ENCODE results near the gene SLMAP.

The SLMAP gene

DNA sequence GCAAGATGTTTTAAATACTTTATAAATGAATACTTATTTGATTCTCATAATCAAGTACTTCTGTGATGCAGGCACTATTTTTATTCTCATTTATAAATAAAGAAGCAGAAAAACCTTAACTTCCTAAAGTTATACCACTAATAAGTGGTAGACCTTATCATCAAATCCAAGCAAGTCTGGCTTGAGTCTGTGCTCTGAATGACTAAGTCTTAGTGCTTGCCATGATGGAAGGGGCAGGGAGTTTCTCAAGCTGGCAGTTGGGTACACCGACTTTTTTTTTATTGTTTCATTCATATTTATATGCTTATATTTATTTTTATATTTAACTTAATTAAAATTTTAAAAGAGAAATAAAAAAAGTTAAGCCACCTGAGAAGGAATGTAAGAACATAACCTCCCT is 23.6 kb downstream of the SLMAP start:
- TF ChIP-seq, protein P1, sequence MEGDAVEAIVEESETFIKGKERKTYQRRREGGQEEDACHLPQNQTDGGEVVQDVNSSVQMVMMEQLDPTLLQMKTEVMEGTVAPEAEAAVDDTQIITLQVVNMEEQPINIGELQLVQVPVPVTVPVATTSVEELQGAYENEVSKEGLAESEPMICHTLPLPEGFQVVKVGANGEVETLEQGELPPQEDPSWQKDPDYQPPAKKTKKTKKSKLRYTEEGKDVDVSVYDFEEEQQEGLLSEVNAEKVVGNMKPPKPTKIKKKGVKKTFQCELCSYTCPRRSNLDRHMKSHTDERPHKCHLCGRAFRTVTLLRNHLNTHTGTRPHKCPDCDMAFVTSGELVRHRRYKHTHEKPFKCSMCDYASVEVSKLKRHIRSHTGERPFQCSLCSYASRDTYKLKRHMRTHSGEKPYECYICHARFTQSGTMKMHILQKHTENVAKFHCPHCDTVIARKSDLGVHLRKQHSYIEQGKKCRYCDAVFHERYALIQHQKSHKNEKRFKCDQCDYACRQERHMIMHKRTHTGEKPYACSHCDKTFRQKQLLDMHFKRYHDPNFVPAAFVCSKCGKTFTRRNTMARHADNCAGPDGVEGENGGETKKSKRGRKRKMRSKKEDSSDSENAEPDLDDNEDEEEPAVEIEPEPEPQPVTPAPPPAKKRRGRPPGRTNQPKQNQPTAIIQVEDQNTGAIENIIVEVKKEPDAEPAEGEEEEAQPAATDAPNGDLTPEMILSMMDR (IDR thresholded peaks at IDR 0.05; ENCODE audit: low read length, missing control alignments): no peak
- H3K4me3 ChIP-seq (replicated peaks; ENCODE audit: low read depth, low read length): no peak overlapping the region
- DNase-seq (ENCODE audit: low read depth): no peak

DNA sequence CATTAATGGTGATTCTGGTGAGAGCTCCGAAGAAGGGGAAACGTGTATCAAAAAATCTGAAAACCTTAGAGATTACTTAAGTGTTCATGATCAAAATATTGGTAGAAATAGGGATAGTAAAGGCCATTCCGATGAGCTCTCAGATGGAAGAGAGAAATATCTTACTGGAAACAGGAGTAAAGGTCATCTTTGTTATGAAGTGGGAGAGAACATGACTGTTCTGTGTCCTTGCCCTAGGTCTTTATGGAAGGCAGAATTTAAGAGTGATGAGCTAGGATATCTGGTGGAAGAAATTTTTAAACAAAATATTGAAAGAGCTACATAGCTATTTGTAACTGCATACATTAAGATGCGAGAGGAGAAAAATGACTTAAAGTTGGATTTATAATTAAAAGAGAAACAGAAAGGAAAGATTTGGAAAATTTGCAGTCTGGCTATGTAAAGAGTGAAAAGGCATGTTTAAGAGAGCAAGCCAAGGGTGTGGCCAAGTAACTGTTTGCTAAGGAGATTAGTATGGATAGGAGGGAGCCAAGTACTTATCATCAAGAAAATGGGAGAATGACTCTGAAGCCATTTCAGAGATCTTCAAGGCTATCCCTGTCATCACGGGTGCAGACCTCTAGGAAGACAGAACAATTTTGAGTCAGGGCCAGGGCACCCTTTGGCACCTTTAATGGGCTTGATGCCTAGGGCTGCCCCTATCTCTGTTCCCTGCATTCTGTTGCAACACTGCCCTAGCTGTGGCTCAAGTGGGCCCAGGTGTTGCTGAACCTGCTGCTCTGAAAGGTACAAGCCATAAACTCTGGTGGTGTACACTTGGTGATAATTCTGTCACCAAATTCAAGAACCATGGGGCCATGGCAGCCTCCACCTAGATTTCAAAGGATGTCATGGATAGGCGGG is 27.3 kb downstream of the SLMAP start:
- no peak overlapping the region for H3K4me3 ChIP-seq (replicated peaks; ENCODE audit: low read depth, low read length)
- DNase-seq (ENCODE audit: low read depth): no peak

DNA sequence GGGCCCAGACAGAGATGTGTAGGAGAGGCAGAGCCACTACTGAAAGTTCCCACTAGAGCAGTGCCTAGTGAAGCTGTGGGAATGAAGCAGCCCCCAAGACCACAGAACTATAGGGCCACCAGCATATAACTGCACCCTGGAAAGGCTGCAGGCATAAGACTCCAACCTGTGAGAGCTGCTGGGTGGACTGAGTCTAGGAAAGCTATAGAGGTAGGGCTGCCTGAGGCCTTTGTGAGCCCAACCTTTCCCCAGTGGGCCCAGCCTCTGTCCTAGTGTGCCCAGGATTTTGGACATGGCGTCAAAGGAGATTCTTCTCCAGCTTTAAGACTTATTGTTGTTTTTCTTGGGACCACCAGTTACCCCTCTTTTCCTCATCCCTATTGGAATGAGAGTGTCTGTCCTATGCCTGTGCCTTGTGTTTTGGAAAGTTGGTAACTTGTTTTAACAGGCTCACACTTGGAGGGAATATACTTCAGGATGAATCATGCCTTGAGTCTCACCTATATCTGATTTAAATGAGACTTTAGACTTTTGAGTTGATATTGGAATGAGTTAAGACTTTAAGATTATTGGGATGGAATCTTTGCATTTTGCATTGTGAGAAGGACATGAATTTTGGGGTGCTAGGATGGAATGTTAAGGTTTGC is 28.1 kb downstream of the SLMAP start:
- H3K4me3 ChIP-seq (replicated peaks; ENCODE audit: low read depth, low read length): no peak overlapping the region
- no peak for DNase-seq (ENCODE audit: low read depth)
- TF ChIP-seq, protein P1 (IDR thresholded peaks at IDR 0.05; ENCODE audit: low read length, missing control alignments): no peak

More for the DNA sequence above, 27.3 kb downstream of the SLMAP start:
- TF ChIP-seq, protein P1 (IDR thresholded peaks at IDR 0.05; ENCODE audit: low read length, missing control alignments): no peak

DNA sequence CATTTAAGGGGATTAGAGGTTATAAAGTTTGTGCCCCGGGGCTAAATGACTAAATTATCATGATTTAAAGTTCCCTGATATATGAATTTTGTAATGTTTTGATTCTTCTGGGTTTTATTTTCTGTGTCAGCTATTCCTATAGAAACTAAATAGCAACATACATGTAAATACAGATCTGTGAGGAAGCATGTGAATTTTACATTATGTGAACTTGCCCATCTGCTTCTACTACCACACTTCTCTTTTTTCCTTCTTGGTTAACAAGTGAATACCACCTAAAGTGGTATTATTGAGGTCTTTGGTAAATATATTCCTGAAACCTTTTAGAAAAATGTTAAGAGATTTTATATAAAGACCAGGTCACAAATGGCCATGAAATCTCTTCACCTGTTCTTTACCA is 29.3 kb downstream of the SLMAP start:
- no peak for DNase-seq (ENCODE audit: low read depth)
- H3K4me3 ChIP-seq (replicated peaks; ENCODE audit: low read depth, low read length): no peak overlapping the region
- TF ChIP-seq, protein P1 (IDR thresholded peaks at IDR 0.05; ENCODE audit: low read length, missing control alignments): no peak

DNA sequence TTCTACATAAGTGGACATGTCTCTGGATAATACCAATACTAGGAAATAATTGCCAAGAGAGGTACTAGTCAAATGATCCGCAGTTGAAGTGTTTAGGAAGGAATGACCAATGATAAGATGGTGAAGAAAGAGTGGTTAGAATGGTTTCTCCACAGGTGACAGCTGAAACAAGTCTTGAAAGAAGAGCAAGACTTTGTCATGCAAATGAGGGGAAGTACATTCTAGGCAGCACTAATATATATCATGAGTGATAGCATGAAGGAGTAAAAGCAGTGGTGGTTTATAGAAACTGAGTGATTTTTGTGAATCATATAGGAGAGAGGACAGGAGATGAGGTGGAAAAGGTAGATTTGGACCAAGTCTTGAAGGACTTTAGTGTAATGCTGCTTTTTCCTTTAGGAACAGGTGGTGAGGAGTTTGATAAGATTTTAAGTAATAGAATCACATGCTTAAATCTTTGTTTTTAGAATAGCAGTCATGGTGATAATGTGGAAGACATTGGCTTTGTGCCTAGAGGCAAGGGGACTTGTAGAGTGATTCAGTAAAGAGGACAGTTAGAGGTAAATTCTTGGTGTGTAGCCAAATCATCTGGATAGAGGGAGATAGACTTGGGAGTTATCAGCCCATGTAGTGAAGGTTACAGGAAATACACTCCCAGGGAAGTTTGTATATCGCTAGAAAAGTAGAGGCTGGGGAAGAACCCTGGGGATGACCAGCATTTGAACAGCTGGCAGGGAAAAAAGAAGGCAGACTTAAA is 31.9 kb downstream of the SLMAP start:
- no peak overlapping the region for H3K4me3 ChIP-seq (replicated peaks; ENCODE audit: low read depth, low read length)
- DNase-seq (ENCODE audit: low read depth): peak; percentile 50
- TF ChIP-seq, protein P1 (IDR thresholded peaks at IDR 0.05; ENCODE audit: low read length, missing control alignments): no peak

DNA sequence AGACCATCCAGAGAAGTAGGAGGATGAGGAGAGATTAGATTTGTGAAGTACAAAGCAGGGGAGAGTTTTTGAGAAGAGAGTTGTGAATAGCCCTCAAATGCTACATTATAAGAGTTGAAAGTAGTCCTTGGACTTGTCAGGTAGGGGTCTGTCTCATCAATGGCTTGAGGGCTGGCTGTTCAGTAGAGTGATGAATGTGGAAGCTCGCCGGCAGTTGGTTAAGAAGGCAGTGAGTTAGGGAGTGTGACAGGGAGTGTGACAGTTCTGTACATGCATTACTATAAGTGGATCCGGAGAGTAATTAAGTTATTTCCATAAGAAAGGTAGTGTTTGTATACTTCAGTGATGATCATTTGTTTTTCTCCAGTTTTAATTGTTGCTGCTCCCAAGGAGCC is 32.5 kb downstream of the SLMAP start:
- DNase-seq (ENCODE audit: low read depth): no peak
- H3K4me3 ChIP-seq (replicated peaks; ENCODE audit: low read depth, low read length): no peak overlapping the region
- TF ChIP-seq, protein P1 (IDR thresholded peaks at IDR 0.05; ENCODE audit: low read length, missing control alignments): no peak

Measured in fibroblast of pulmonary artery (primary cell).